GM21526 (cell line): Measurements from ENCODE around the gene MRC2.
"Not testable (repeated sequence)": the region's sequence is repeated elsewhere in the genome, so short reads cannot be mapped to it uniquely, and the experiment has no call there.

Source experiments
- ATAC-seq: cut with Tn5 transposase; IDR thresholded peaks from one replicate; pipeline ENCODE4 v1.9.1; 2021; ENCODE audit warnings: moderate library complexity; ENCODE audit not compliant: unreplicated experiment, low FRiP score

MRC2 gene

GRCh38 chr17:62676952-62677596, 49.6 kb downstream of the MRC2 start:
- ATAC-seq, result no peak

- ATAC-seq, result no peak
These were observed 50.9 kb downstream of the MRC2 start for GRCh38 chr17:62678214-62678919.

GRCh38 chr17:62679866-62680377, 52.5 kb downstream of the MRC2 start:
- no peak for ATAC-seq

- no peak for ATAC-seq
These were observed 53.1 kb downstream of the MRC2 start for GRCh38 chr17:62680541-62681052.

- no peak for ATAC-seq
These were observed 53.8 kb downstream of the MRC2 start for GRCh38 chr17:62681061-62681938.

- no peak for ATAC-seq
These were observed 54.5 kb downstream of the MRC2 start for GRCh38 chr17:62681939-62682381.

- no peak for ATAC-seq
These were observed 56.7 kb downstream of the MRC2 start for GRCh38 chr17:62684179-62684578.

GRCh38 chr17:62687997-62688396, 60.5 kb downstream of the MRC2 start:
- ATAC-seq, result no peak

GRCh38 chr17:62688398-62689160, 61.1 kb downstream of the MRC2 start:
- no peak for ATAC-seq

- ATAC-seq, result no peak
These were observed 62.1 kb downstream of the MRC2 start for GRCh38 chr17:62689441-62690167.

- no peak for ATAC-seq
These were observed 62.9 kb downstream of the MRC2 start for GRCh38 chr17:62690168-62690897.

GRCh38 chr17:62691589-62691915, 64.1 kb downstream of the MRC2 start:
- not testable (repeated sequence) for ATAC-seq

GRCh38 chr17:62692159-62692651, 64.7 kb downstream of the MRC2 start:
- no peak for ATAC-seq

GRCh38 chr17:62692721-62693431, 65.4 kb downstream of the MRC2 start:
- no peak for ATAC-seq

- ATAC-seq, result no peak
These were observed 66.3 kb downstream of the MRC2 start for GRCh38 chr17:62693616-62694409.

GRCh38 chr17:62695093-62695738, 67.7 kb downstream of the MRC2 start:
- not testable (repeated sequence) for ATAC-seq

GRCh38 chr17:62696256-62696655, 68.8 kb downstream of the MRC2 start:
- no peak for ATAC-seq
